Activated T-cell treated with anti-CD3 and anti-CD28 coated beads, Interleukin-2, amount 50 U/mL, for 24 hours (primary cell): ENCODE data around the gene LTBP4.
"Not testable (repeated sequence)": the region's sequence is repeated elsewhere in the genome, so short reads cannot be mapped to it uniquely, and the experiment has no call there.

Experiments
- DNase-seq: peaks from one replicate; pipeline ENCODE4 v3.0.0-alpha.2; 2020
- H3K27ac Mint-ChIP-seq: 2 replicates; pipeline ENCODE4 v1.8.0; 2020; ENCODE audit warnings: mild to moderate bottlenecking, mixed read lengths
- H3K27me3 Mint-ChIP-seq: 2 replicates; pipeline ENCODE4 v1.8.0; 2020; ENCODE audit warnings: mixed read lengths
- H3K36me3 Mint-ChIP-seq: 2 replicates; pipeline ENCODE4 v1.8.0; 2020; ENCODE audit warnings: low read depth, mixed read lengths
- H3K4me1 Mint-ChIP-seq: 2 replicates; pipeline ENCODE4 v1.8.0; 2020; ENCODE audit warnings: low read depth, mixed read lengths
- H3K4me3 Mint-ChIP-seq: 2 replicates; pipeline ENCODE4 v1.8.0; 2020; ENCODE audit warnings: mild to moderate bottlenecking, moderate library complexity, mixed read lengths
- H3K9me3 Mint-ChIP-seq: 2 replicates; pipeline ENCODE4 v1.8.0; 2020; ENCODE audit warnings: mixed read lengths

LTBP4 gene

GRCh38 chr19:40601134-40601974, at the start of gene LTBP4:
Gene LTBP4 (plus strand): TSS chr19:40601369. CDS start chr19:40601388, 19 bp downstream.
- peaks cover 45% of the 10 kb centered on the region for H3K27me3 Mint-ChIP-seq
- peak within 1 kb of the TSS; percentile 58 for H3K4me3 Mint-ChIP-seq
- peaks cover 70% of the 10 kb centered on the region for H3K4me1 Mint-ChIP-seq
- DNase-seq: peak; percentile 62
- no peaks in the 10 kb centered on the region for H3K9me3 Mint-ChIP-seq
- H3K36me3 Mint-ChIP-seq: no peaks in the 10 kb centered on the region
- peak within 1 kb of the TSS; percentile 31 for H3K27ac Mint-ChIP-seq

GRCh38 chr19:40552848-40553247, 48.3 kb upstream of the LTBP4 start:
- DNase-seq: no peak
- Mint-ChIP-seq H3K27me3 (peaks cover 72% of the 10 kb centered on the region), H3K4me3 (no peak overlapping the region), H3K9me3 (no peaks in the 10 kb centered on the region), H3K36me3 (no peaks in the 10 kb centered on the region), H3K4me1 (peaks cover 10% of the 10 kb centered on the region), H3K27ac (no peak overlapping the region)

GRCh38 chr19:40553885-40554857, 47.0 kb upstream of the LTBP4 start:
- Mint-ChIP-seq H3K4me3 (no peak overlapping the region), H3K4me1 (peaks cover 5% of the 10 kb centered on the region), H3K36me3 (no peaks in the 10 kb centered on the region), H3K27ac (no peak overlapping the region), H3K9me3 (no peaks in the 10 kb centered on the region), H3K27me3 (peaks cover 64% of the 10 kb centered on the region)
- no peak for DNase-seq

GRCh38 chr19:40555978-40556689, 45.0 kb upstream of the LTBP4 start:
- H3K4me1 Mint-ChIP-seq: peaks cover 2% of the 10 kb centered on the region
- peaks cover 58% of the 10 kb centered on the region for H3K27me3 Mint-ChIP-seq
- H3K9me3 Mint-ChIP-seq: no peaks in the 10 kb centered on the region
- no peak for DNase-seq
- no peaks in the 10 kb centered on the region for H3K36me3 Mint-ChIP-seq
- no peak overlapping the region for H3K4me3 Mint-ChIP-seq
- H3K27ac Mint-ChIP-seq: no peak overlapping the region

- no peaks in the 10 kb centered on the region for H3K9me3 Mint-ChIP-seq
- H3K4me3 Mint-ChIP-seq: no peak overlapping the region
- no peaks in the 10 kb centered on the region for H3K36me3 Mint-ChIP-seq
- DNase-seq: no peak
- H3K27ac Mint-ChIP-seq: no peak overlapping the region
- peaks cover 2% of the 10 kb centered on the region for H3K4me1 Mint-ChIP-seq
- H3K27me3 Mint-ChIP-seq: peaks cover 56% of the 10 kb centered on the region
Observed at GRCh38 chr19:40556953-40557530, 44.1 kb upstream of the LTBP4 start.

GRCh38 chr19:40559394-40559793, 41.8 kb upstream of the LTBP4 start:
- H3K36me3 Mint-ChIP-seq: no peaks in the 10 kb centered on the region
- no peaks in the 10 kb centered on the region for H3K4me1 Mint-ChIP-seq
- DNase-seq: no peak
- no peak overlapping the region for H3K4me3 Mint-ChIP-seq
- no peak overlapping the region for H3K27ac Mint-ChIP-seq
- peaks cover 47% of the 10 kb centered on the region for H3K27me3 Mint-ChIP-seq
- no peaks in the 10 kb centered on the region for H3K9me3 Mint-ChIP-seq

- Mint-ChIP-seq H3K36me3 (no peaks in the 10 kb centered on the region), H3K27ac (no peak overlapping the region), H3K4me3 (no peak overlapping the region), H3K9me3 (no peaks in the 10 kb centered on the region), H3K4me1 (no peaks in the 10 kb centered on the region), H3K27me3 (peaks cover 44% of the 10 kb centered on the region)
- DNase-seq: no peak
Observed at GRCh38 chr19:40560092-40560507, 41.1 kb upstream of the LTBP4 start.

GRCh38 chr19:40561947-40562346, 39.2 kb upstream of the LTBP4 start:
- Mint-ChIP-seq H3K9me3 (no peaks in the 10 kb centered on the region), H3K27ac (no peak overlapping the region), H3K27me3 (peaks cover 54% of the 10 kb centered on the region), H3K4me3 (no peak overlapping the region), H3K36me3 (no peaks in the 10 kb centered on the region), H3K4me1 (peaks cover 1% of the 10 kb centered on the region)
- DNase-seq: no peak

- H3K9me3 Mint-ChIP-seq: not testable (repeated sequence)
- peaks cover 67% of the 10 kb centered on the region for H3K27me3 Mint-ChIP-seq
Observed at GRCh38 chr19:40564535-40564934, 36.6 kb upstream of the LTBP4 start.

GRCh38 chr19:40565355-40565754, 35.8 kb upstream of the LTBP4 start:
- Mint-ChIP-seq H3K27me3 (peaks cover 62% of the 10 kb centered on the region), H3K27ac (no peak overlapping the region), H3K9me3 (no peaks in the 10 kb centered on the region), H3K4me1 (peaks cover 11% of the 10 kb centered on the region), H3K36me3 (no peaks in the 10 kb centered on the region), H3K4me3 (no peak overlapping the region)
- no peak for DNase-seq

More at GRCh38 chr19:40564535-40564934, 36.6 kb upstream of the LTBP4 start:
- H3K4me3 Mint-ChIP-seq, DNase-seq, H3K36me3 Mint-ChIP-seq, H3K4me1 Mint-ChIP-seq: not testable (repeated sequence)
- H3K27ac Mint-ChIP-seq: peak overlapping the region; percentile 4

GRCh38 chr19:40565910-40566495, 35.2 kb upstream of the LTBP4 start:
- H3K27me3 Mint-ChIP-seq: peaks cover 58% of the 10 kb centered on the region
- DNase-seq: no peak
- H3K36me3 Mint-ChIP-seq: no peaks in the 10 kb centered on the region
- H3K9me3 Mint-ChIP-seq: peaks cover 3% of the 10 kb centered on the region
- H3K4me3 Mint-ChIP-seq: no peak overlapping the region
- H3K4me1 Mint-ChIP-seq: peaks cover 16% of the 10 kb centered on the region
- H3K27ac Mint-ChIP-seq: no peak overlapping the region

- Mint-ChIP-seq H3K27ac (no peak overlapping the region), H3K9me3 (peaks cover 3% of the 10 kb centered on the region), H3K4me1 (peaks cover 17% of the 10 kb centered on the region), H3K4me3 (peak overlapping the region; percentile 27), H3K36me3 (no peaks in the 10 kb centered on the region), H3K27me3 (peaks cover 54% of the 10 kb centered on the region)
- DNase-seq: no peak
Observed at GRCh38 chr19:40567040-40567749, 34.0 kb upstream of the LTBP4 start.

- H3K9me3 Mint-ChIP-seq: peaks cover 3% of the 10 kb centered on the region
- H3K4me3 Mint-ChIP-seq: no peak overlapping the region
- H3K36me3 Mint-ChIP-seq: no peaks in the 10 kb centered on the region
- H3K27me3 Mint-ChIP-seq: peaks cover 54% of the 10 kb centered on the region
- no peak for DNase-seq
- H3K27ac Mint-ChIP-seq: no peak overlapping the region
- peaks cover 17% of the 10 kb centered on the region for H3K4me1 Mint-ChIP-seq
Observed at GRCh38 chr19:40567750-40568494, 33.2 kb upstream of the LTBP4 start.
